ENCODE measurements around the gene GJD4. TPM values are rescaled to one million over a fixed set of nuclear protein-coding genes. Genes with fewer than 3 reads are reported as not detected.

The GJD4 gene
- total RNA-seq, 1 experiment from 2014 or later = 0.06 TPM

- DNase-seq (ENCODE audit: low read depth) = no peak
Measured at GRCh38 chr10:35652824-35653223, 47.7 kb downstream of the GJD4 start.

GRCh38 chr10:35657621-35658020 lies 52.5 kb downstream of the GJD4 start:
- no peak for DNase-seq (ENCODE audit: low read depth)

Other genes with a start within 250 kb of the GJD4 start
- gene FZD8, start 37.0 kb downstream of the GJD4 start, total RNA-seq (2014; rRNA removed) = 4.1 and 4.2 TPM in 2 replicates

All from LHCN-M2 (cell line).